HEK293 (cell line): ENCODE results near the gene PKM.

Experiments
- CTCF ChIA-PET: fragments of 350-600 bp; formaldehyde crosslinking; extraction: SDS; loops from one replicate; lab custom pipeline; 2021; ENCODE audit warnings: antibody characterized with exemption; lab: Yijun Ruan, JAX
- POLR2A ChIA-PET: fragments of 300-600 bp; formaldehyde crosslinking; extraction: SDS; loops from one replicate; lab custom pipeline; 2020; ENCODE audit warnings: antibody characterized with exemption, inconsistent platforms; lab: Yijun Ruan, JAX
- H3K27ac ChIP-seq: fragments of 200-500 bp; sonication (Bioruptor generic); 2 replicates; pipeline ENCODE4 v1.5.1; 2014; ENCODE audit warnings: low read depth, low read length, control low read depth, inconsistent platforms; ENCODE audit errors: extremely low read depth
- H3K36me3 ChIP-seq, 2 experiments: fragments of 200-500 bp in 1 of 2; sonication (Bioruptor generic) in 1 of 2; 1 replicate in 1 of 2; 2 replicates in 1 of 2; pipeline ENCODE4 v1.5.1; 2014 to 2017; ENCODE audit warnings: inconsistent platforms in 2 of 2, low read length in 2 of 2; ENCODE audit not compliant: control insufficient read depth in 2 of 2, insufficient read depth in 1 of 2
- H3K4me1 ChIP-seq: fragments of 200-500 bp; sonication (Bioruptor generic); 2 replicates; pipeline ENCODE4 v1.5.1; 2014; ENCODE audit warnings: mild to moderate bottlenecking, low read length, inconsistent platforms; ENCODE audit not compliant: control insufficient read depth, insufficient read depth
- H3K4me3 ChIP-seq: 2 replicates; pipeline ENCODE4 v1.5.1; 2011; ENCODE audit warnings: low read depth, mild to moderate bottlenecking, control low read depth, low read length, moderate library complexity
- H3K9me3 ChIP-seq: fragments of 200-500 bp; sonication (Bioruptor generic); 2 replicates; pipeline ENCODE4 v1.5.1; 2014; ENCODE audit warnings: low read depth, low read length, inconsistent platforms; ENCODE audit not compliant: control insufficient read depth, insufficient read depth
- BCL6B ChIP-seq: fragments of 450-650 bp; formaldehyde crosslinking; IDR thresholded peaks from 2 replicates; pipeline ENCODE4 v1.5.1; 2017; ENCODE audit warnings: missing biosample characterization, missing genetic modification characterization
- CTCF ChIP-seq: fragments of 450-650 bp; formaldehyde crosslinking; IDR thresholded peaks from 2 replicates; pipeline ENCODE4 v1.5.1; 2016; ENCODE audit warnings: missing biosample characterization, missing genetic modification characterization
- FEZF1 ChIP-seq: fragments of 450-650 bp; formaldehyde crosslinking; IDR thresholded peaks from 2 replicates; pipeline ENCODE4 v1.5.1; 2016; ENCODE audit warnings: missing biosample characterization, missing genetic modification characterization
- GLIS2 ChIP-seq: fragments of 450-650 bp; formaldehyde crosslinking; IDR thresholded peaks from 2 replicates; pipeline ENCODE4 v1.5.1; 2016; ENCODE audit warnings: missing biosample characterization, missing genetic modification characterization
- MYNN ChIP-seq: fragments of 450-650 bp; formaldehyde crosslinking; IDR thresholded peaks from 2 replicates; pipeline ENCODE4 v1.5.1; 2016; ENCODE audit warnings: missing biosample characterization, missing genetic modification characterization, borderline replicate concordance
- OSR2 ChIP-seq: fragments of 450-650 bp; formaldehyde crosslinking; IDR thresholded peaks from 2 replicates; pipeline ENCODE4 v1.5.1; 2016; ENCODE audit warnings: missing biosample characterization, missing genetic modification characterization
- PRDM4 ChIP-seq: fragments of 450-650 bp; formaldehyde crosslinking; IDR thresholded peaks from 2 replicates; pipeline ENCODE4 v1.5.1; 2017; ENCODE audit warnings: missing biosample characterization, missing genetic modification characterization
- TRIM28 ChIP-seq: IDR thresholded peaks from 2 replicates; pipeline ENCODE4 v1.6.1; 2011; ENCODE audit warnings: low read length, control low read depth, borderline replicate concordance
- ZBTB20 ChIP-seq: fragments of 450-650 bp; formaldehyde crosslinking; IDR thresholded peaks from 2 replicates; pipeline ENCODE4 v1.5.1; 2016; ENCODE audit warnings: missing biosample characterization, missing genetic modification characterization
- ZBTB21 ChIP-seq: fragments of 450-650 bp; formaldehyde crosslinking; IDR thresholded peaks from 2 replicates; pipeline ENCODE4 v1.5.1; 2017; ENCODE audit warnings: missing biosample characterization, missing genetic modification characterization
- ZBTB6 ChIP-seq: fragments of 450-650 bp; formaldehyde crosslinking; IDR thresholded peaks from 2 replicates; pipeline ENCODE4 v1.5.1; 2017; ENCODE audit warnings: missing biosample characterization, missing genetic modification characterization
- ZBTB7A ChIP-seq: fragments of 450-650 bp; formaldehyde crosslinking; IDR thresholded peaks from 2 replicates; pipeline ENCODE4 v1.5.1; 2016; ENCODE audit warnings: low read depth, missing biosample characterization, missing genetic modification characterization
- ZFP69B ChIP-seq: fragments of 450-650 bp; formaldehyde crosslinking; IDR thresholded peaks from 2 replicates; pipeline ENCODE4 v1.5.1; 2016; ENCODE audit warnings: missing biosample characterization, missing genetic modification characterization
- ZIC2 ChIP-seq: fragments of 450-650 bp; formaldehyde crosslinking; IDR thresholded peaks from 2 replicates; pipeline ENCODE4 v1.5.1; 2016; ENCODE audit warnings: missing biosample characterization, missing genetic modification characterization
- ZNF140 ChIP-seq: fragments of 450-650 bp; formaldehyde crosslinking; IDR thresholded peaks from 2 replicates; pipeline ENCODE4 v1.5.1; 2016; ENCODE audit warnings: missing biosample characterization, missing genetic modification characterization
- ZNF146 ChIP-seq: fragments of 450-650 bp; formaldehyde crosslinking; IDR thresholded peaks from 2 replicates; pipeline ENCODE4 v1.5.1; 2016; ENCODE audit warnings: missing biosample characterization, missing genetic modification characterization
- ZNF155 ChIP-seq: fragments of 450-650 bp; formaldehyde crosslinking; IDR thresholded peaks from 2 replicates; pipeline ENCODE4 v1.5.1; 2016; ENCODE audit warnings: missing biosample characterization, missing genetic modification characterization
- ZNF169 ChIP-seq: fragments of 450-650 bp; formaldehyde crosslinking; IDR thresholded peaks from 2 replicates; pipeline ENCODE4 v1.5.1; 2016; ENCODE audit warnings: missing biosample characterization, missing genetic modification characterization
- ZNF2 ChIP-seq: fragments of 450-650 bp; formaldehyde crosslinking; IDR thresholded peaks from 2 replicates; pipeline ENCODE4 v1.5.1; 2016; ENCODE audit warnings: missing biosample characterization, missing genetic modification characterization
- ZNF24 ChIP-seq: fragments of 450-650 bp; formaldehyde crosslinking; IDR thresholded peaks from 2 replicates; pipeline ENCODE4 v1.5.1; 2016; ENCODE audit warnings: missing biosample characterization, missing genetic modification characterization
- ZNF292 ChIP-seq: fragments of 450-650 bp; formaldehyde crosslinking; IDR thresholded peaks from 2 replicates; pipeline ENCODE4 v1.5.1; 2016; ENCODE audit warnings: low read depth, missing biosample characterization, missing genetic modification characterization, borderline replicate concordance
- ZNF473 ChIP-seq: fragments of 450-650 bp; formaldehyde crosslinking; IDR thresholded peaks from 2 replicates; pipeline ENCODE4 v1.5.1; 2017; ENCODE audit warnings: missing biosample characterization, missing genetic modification characterization
- ZNF707 ChIP-seq: fragments of 450-650 bp; formaldehyde crosslinking; IDR thresholded peaks from 2 replicates; pipeline ENCODE4 v1.5.1; 2016; ENCODE audit warnings: missing biosample characterization, missing genetic modification characterization
- ZNF776 ChIP-seq: fragments of 450-650 bp; formaldehyde crosslinking; IDR thresholded peaks from 2 replicates; pipeline ENCODE4 v1.5.0; 2017; ENCODE audit warnings: missing biosample characterization, missing genetic modification characterization, borderline replicate concordance
- ZSCAN16 ChIP-seq: fragments of 450-650 bp; formaldehyde crosslinking; IDR thresholded peaks from 2 replicates; pipeline ENCODE4 v1.5.1; 2016; ENCODE audit warnings: missing biosample characterization, missing genetic modification characterization

PKM gene

GRCh38 chr15:72166716-72167417, 64.1 kb downstream of the PKM start:
- Histone ChIP-seq H3K4me3 (no peak overlapping the region), H3K27ac (no peak overlapping the region), H3K4me1 (peaks cover 3% of the 10 kb centered on the region; the same call in 1 of the 2 replicates), H3K36me3 (no peaks in the 10 kb centered on the region), H3K9me3 (no peaks in the 10 kb centered on the region)
- POLR2A ChIA-PET: no interaction called here
- TF ChIP-seq ZNF707 (no peak), FEZF1 (tag by site-specific recombination) (no peak), ZIC2 (tag by site-specific recombination) (peak; percentile 59)
- CTCF ChIA-PET: interaction anchor here (0.6 to 5.1 kb wide), 3 partner anchors 11 to 415 kb away, joined by 3 to 30 read pairs (median 4); no protein-coding TSS in a partner anchor

- POLR2A ChIA-PET: interaction anchor here (1.6 kb wide), 1 partner anchor 66 kb away, joined by 5 read pairs; no protein-coding TSS in a partner anchor
- Histone ChIP-seq H3K4me3 (no peak overlapping the region), H3K36me3 (no peaks in the 10 kb centered on the region), H3K4me1 (peaks cover 3% of the 10 kb centered on the region; the same call in 1 of the 2 replicates), H3K9me3 (no peaks in the 10 kb centered on the region), H3K27ac (no peak overlapping the region)
- CTCF ChIA-PET: interaction anchor here (0.6 to 5.1 kb wide), 8 partner anchors 8 to 434 kb away, joined by 3 to 30 read pairs (median 4); no protein-coding TSS in a partner anchor
- TF ChIP-seq ZBTB7A (tag by site-specific recombination) (no peak), ZNF24 (tag by site-specific recombination) (no peak), MYNN (no peak), ZBTB21 (no peak), ZNF146 (tag by site-specific recombination) (no peak), ZNF169 (no peak), TRIM28 (no peak), ZNF292 (tag by site-specific recombination) (no peak), ZBTB6 (no peak), ZNF776 (tag by site-specific recombination) (no peak), ZNF155 (tag by site-specific recombination) (no peak), BCL6B (tag by site-specific recombination) (no peak), ZFP69B (tag by site-specific recombination) (no peak), OSR2 (no peak), PRDM4 (tag by site-specific recombination) (no peak)
These were observed 67.3 kb downstream of the PKM start for GRCh38 chr15:72163719-72164118.

GRCh38 chr15:72162569-72162968, 68.4 kb downstream of the PKM start:
- H3K4me1 ChIP-seq: no peaks in the 10 kb centered on the region
- POLR2A ChIA-PET: no interaction called here
- no peak overlapping the region for H3K4me3 ChIP-seq
- no peak overlapping the region for H3K27ac ChIP-seq
- no peaks in the 10 kb centered on the region for H3K36me3 ChIP-seq
- CTCF ChIA-PET: interaction anchor here (1.0 to 2.1 kb wide), 3 partner anchors 15 to 96 kb away, joined by 3 to 6 read pairs (median 5); no protein-coding TSS in a partner anchor
- H3K9me3 ChIP-seq: no peaks in the 10 kb centered on the region
- 0 out of 2 replicates have a peak, but pooled peaks have one; percentile 9 for TF ChIP-seq CTCF
- TF ChIP-seq ZBTB20 (tag by site-specific recombination): no peak
- no peak for TF ChIP-seq TRIM28
- no peak for TF ChIP-seq ZSCAN16 (tag by site-specific recombination)
- no peak for TF ChIP-seq ZNF473 (tag by site-specific recombination)
- TF ChIP-seq GLIS2 (tag by site-specific recombination): peak; percentile 46
- TF ChIP-seq ZNF140 (tag by site-specific recombination): no peak
- no peak for TF ChIP-seq ZNF169
- TF ChIP-seq ZNF2: no peak
